D721Med (cell line): Measurements from ENCODE around the gene TTLL5.
"Not testable (repeated sequence)": the region's sequence is repeated elsewhere in the genome, so short reads cannot be mapped to it uniquely, and the experiment has no call there.

Experiments used
- DNase-seq: peaks from one replicate; pipeline ENCODE4 v3.0.0; 2011; ENCODE audit warnings: low spot score; ENCODE audit not compliant: insufficient read length
- FAIRE-seq: peaks from 2 replicates; lab custom pipeline; 2011; peaks lifted over from hg19 to GRCh38; lab: Jason Lieb, UNC
- TF ChIP-seq, protein P1 (sequence below): IDR thresholded peaks from 2 replicates; pipeline ENCODE4 v1.5.1; 2012; ENCODE audit warnings: mild to moderate bottlenecking, control low read depth; ENCODE audit not compliant: insufficient read depth; ENCODE audit errors: missing control alignments

Gene TTLL5

DNA sequence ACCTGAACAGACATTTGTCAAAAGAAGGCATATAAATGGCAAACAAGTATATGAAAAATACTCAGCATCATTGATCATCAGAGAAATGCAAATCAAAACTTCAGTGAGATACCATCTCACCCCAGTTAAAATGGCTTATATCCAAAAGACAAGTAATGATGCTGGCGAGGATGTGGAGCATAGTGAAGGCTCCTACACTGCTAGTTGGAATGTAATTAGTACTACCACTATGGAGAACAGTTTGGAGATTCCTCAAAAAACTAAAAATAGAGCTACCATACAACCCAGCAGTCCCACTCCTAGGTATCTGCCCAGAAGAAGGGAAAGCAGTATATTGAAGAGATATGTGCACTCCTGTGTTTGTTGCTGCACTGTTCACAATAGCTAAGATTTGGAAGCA lies 174.7 kb downstream of the TTLL5 start:
- FAIRE-seq (no peak), DNase-seq (no peak)
- TF ChIP-seq, protein P1, sequence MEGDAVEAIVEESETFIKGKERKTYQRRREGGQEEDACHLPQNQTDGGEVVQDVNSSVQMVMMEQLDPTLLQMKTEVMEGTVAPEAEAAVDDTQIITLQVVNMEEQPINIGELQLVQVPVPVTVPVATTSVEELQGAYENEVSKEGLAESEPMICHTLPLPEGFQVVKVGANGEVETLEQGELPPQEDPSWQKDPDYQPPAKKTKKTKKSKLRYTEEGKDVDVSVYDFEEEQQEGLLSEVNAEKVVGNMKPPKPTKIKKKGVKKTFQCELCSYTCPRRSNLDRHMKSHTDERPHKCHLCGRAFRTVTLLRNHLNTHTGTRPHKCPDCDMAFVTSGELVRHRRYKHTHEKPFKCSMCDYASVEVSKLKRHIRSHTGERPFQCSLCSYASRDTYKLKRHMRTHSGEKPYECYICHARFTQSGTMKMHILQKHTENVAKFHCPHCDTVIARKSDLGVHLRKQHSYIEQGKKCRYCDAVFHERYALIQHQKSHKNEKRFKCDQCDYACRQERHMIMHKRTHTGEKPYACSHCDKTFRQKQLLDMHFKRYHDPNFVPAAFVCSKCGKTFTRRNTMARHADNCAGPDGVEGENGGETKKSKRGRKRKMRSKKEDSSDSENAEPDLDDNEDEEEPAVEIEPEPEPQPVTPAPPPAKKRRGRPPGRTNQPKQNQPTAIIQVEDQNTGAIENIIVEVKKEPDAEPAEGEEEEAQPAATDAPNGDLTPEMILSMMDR, result no peak

GRCh38 chr14:75837151-75837787 lies 176.2 kb downstream of the TTLL5 start:
- TF ChIP-seq, protein P1, result no peak

GRCh38 chr14:75840911-75841310 lies 179.9 kb downstream of the TTLL5 start:
- FAIRE-seq (no peak), DNase-seq (no peak)
- TF ChIP-seq, protein P1, result no peak

More at GRCh38 chr14:75837151-75837787, 176.2 kb downstream of the TTLL5 start:
- DNase-seq (no peak), FAIRE-seq (no peak)

GRCh38 chr14:75842551-75842950 lies 181.5 kb downstream of the TTLL5 start:
- FAIRE-seq, result no peak
- TF ChIP-seq, protein P1, result no peak
- no peak for DNase-seq

- no peak for FAIRE-seq
- DNase-seq, result no peak
- TF ChIP-seq, protein P1, result no peak
These were observed 183.4 kb downstream of the TTLL5 start for GRCh38 chr14:75844486-75844885.

DNA sequence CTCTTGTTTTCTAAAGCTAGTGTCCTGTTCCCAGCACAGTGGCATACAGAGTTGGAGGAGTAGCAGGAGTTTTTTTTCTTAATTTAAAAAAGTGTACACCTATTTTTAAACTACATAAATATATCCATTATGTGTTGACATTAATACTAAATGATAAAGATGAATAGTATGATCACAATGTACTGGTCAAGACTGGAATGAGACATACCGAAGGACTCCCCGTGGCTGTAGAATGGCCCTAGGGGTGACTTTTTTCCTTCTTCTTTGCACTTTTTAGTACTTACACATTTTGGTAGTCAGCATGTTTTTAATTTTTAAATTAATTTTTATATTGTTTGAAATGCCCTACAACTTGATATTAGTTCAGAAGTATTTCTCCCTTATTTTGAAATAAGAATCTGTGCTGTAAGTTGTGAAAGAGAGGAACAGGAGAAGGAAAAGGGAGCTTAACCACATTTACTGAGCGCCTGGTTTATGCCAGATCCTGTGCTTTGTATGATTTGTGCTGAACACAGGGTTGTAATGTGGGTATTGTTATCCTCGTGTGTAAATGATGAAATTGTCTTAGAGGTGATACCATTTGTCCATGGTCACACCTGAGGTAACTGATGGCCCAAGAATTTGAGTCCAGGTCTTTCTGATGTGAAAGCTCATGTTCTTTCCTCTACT lies 184.2 kb downstream of the TTLL5 start:
- TF ChIP-seq, protein P1, result no peak
- no peak for DNase-seq
- FAIRE-seq, result no peak

DNA sequence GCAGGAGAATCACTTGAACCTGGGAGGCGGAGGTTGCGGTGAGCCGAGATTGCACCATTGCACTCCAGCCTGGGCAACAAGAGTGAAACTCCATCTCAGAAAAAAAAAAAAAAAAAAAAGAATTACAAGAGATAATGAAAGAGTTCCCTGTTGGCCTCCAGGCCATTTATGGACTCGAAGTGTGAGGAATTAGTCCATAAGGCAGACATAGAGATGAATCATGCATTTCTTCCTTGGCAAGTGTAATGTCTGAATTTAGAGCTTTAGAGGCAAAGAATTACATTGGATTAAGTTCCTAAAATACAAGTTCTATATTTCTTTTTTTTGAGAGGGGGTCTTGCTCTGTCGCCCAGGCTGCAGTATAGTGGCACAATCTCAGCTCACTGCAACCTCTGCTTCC lies 185.6 kb downstream of the TTLL5 start:
- not testable (repeated sequence) for FAIRE-seq, DNase-seq
